PC-9 (cell line): ENCODE data around the gene LIME1.

Experiments used
- CTCF ChIP-seq: fragments of 200-600 bp; sonication (generic); conservative IDR thresholded peaks from 2 replicates; pipeline ENCODE4 v1.6.1; 2017; ENCODE audit warnings: mixed run types, antibody characterized with exemption, mild to moderate bottlenecking, moderate library complexity
- EZH2 ChIP-seq: fragments of 200-600 bp; sonication (generic); IDR thresholded peaks from 2 replicates; pipeline ENCODE4 v1.8.0; 2017; ENCODE audit warnings: antibody characterized with exemption, low read depth

GRCh38 chr20:63740070-63740626 is 3.7 kb downstream of the LIME1 start:
- TF ChIP-seq EZH2 (no peak), CTCF (no peak)
